HG02759 (cell line): Measurements from ENCODE around the gene OR5C1.
"Not testable (repeated sequence)": the region's sequence is repeated elsewhere in the genome, so short reads cannot be mapped to it uniquely, and the experiment has no call there.

ENCODE experiments used
- ATAC-seq: cut with Tn5 transposase; IDR thresholded peaks from one replicate; pipeline ENCODE4 v1.9.1; 2021; ENCODE audit warnings: mild to moderate bottlenecking, moderate library complexity; ENCODE audit not compliant: unreplicated experiment

Gene OR5C1

GRCh38 chr9:122788831-122789230 lies at the start of gene OR5C1:
OR5C1 (plus strand) TSS chr9:122788933; CDS start chr9:122788933, 0 bp downstream.
- ATAC-seq: no peak

GRCh38 chr9:122742003-122742402 lies 46.7 kb upstream of the OR5C1 start, which contains the start of gene OR1L6:
OR1L6 (plus strand) TSS chr9:122742303; CDS start chr9:122749848, 7,545 bp downstream.
- ATAC-seq: no peak

GRCh38 chr9:122754825-122755224 lies 33.9 kb upstream of the OR5C1 start:
- no peak for ATAC-seq

- no peak for ATAC-seq
Observed at GRCh38 chr9:122767817-122768216, 20.9 kb upstream of the OR5C1 start.

GRCh38 chr9:122777052-122777451 lies 11.7 kb upstream of the OR5C1 start:
- ATAC-seq: no peak

- ATAC-seq: no peak
Observed at GRCh38 chr9:122777935-122778627, 10.7 kb upstream of the OR5C1 start.

GRCh38 chr9:122779181-122779580 lies 9.6 kb upstream of the OR5C1 start:
- no peak for ATAC-seq

GRCh38 chr9:122780026-122780425 lies 8.7 kb upstream of the OR5C1 start:
- ATAC-seq: no peak

GRCh38 chr9:122781671-122782070 lies 7.1 kb upstream of the OR5C1 start:
- no peak for ATAC-seq

GRCh38 chr9:122785269-122785668 lies 3.5 kb upstream of the OR5C1 start:
- ATAC-seq: no peak

GRCh38 chr9:122786338-122786737 lies 2.4 kb upstream of the OR5C1 start:
- ATAC-seq: no peak

- ATAC-seq: no peak
Observed at GRCh38 chr9:122789256-122790046, 718 bp downstream of the OR5C1 start.

- ATAC-seq: no peak
Observed at GRCh38 chr9:122791872-122792669, 3.3 kb downstream of the OR5C1 start.

GRCh38 chr9:122797316-122798063 lies 8.8 kb downstream of the OR5C1 start:
- ATAC-seq: no peak

- no peak for ATAC-seq
Observed at GRCh38 chr9:122800066-122801060, 11.6 kb downstream of the OR5C1 start, which contains the start of gene OR1K1. OR1K1 (plus strand) TSS chr9:122800123; CDS start chr9:122800123, 0 bp downstream.

- no peak for ATAC-seq
Observed at GRCh38 chr9:122806661-122807060, 17.9 kb downstream of the OR5C1 start.

GRCh38 chr9:122807271-122807900 lies 18.7 kb downstream of the OR5C1 start:
- ATAC-seq: no peak

- ATAC-seq: no peak
Observed at GRCh38 chr9:122808141-122808540, 19.4 kb downstream of the OR5C1 start.

- ATAC-seq: not testable (repeated sequence)
Observed at GRCh38 chr9:122809261-122809660, 20.5 kb downstream of the OR5C1 start.
